SK-N-SH (cell line): ENCODE results near the gene SAXO1. TPM values are rescaled to one million over a fixed set of nuclear protein-coding genes. Genes with fewer than 3 reads are reported as not detected.

Source experiments
- CTCF ChIA-PET: fragments of 300-600, 350-600 bp; formaldehyde crosslinking; extraction: SDS; loops from one replicate; lab custom pipeline; 2021; lab: Yijun Ruan, JAX
- POLR2A ChIA-PET: fragments of 350-600 bp; sonication (Branson Sonifier 250); formaldehyde crosslinking; extraction: SDS; loops from one replicate; lab custom pipeline; 2020; ENCODE audit warnings: antibody characterized with exemption, inconsistent platforms; lab: Yijun Ruan, JAX
- DNase-seq: peaks from one replicate; pipeline ENCODE4 v3.0.0; 2012
- H2AFZ ChIP-seq: fragments of 200-600 bp; sonication (generic); 2 replicates; pipeline ENCODE4 v1.8.1; 2016; ENCODE audit warnings: antibody characterized with exemption, mild to moderate bottlenecking, low read depth
- H3F3A ChIP-seq: fragments of 200-600 bp; sonication (generic); replicated peaks from 2 replicates; pipeline ENCODE3; 2016; ENCODE audit warnings: antibody characterized with exemption, mild to moderate bottlenecking; ENCODE audit not compliant: insufficient read depth
- H3K27ac ChIP-seq, 2 experiments: fragments of 200-500 bp in 1 of 2; fragments of 200-600 bp in 1 of 2; sonication (Bioruptor generic) in 1 of 2; sonication (generic), shearing (Covaris generic) in 1 of 2; 2 replicates each; pipeline versions ENCODE4 v1.5.1 to v1.6.1; 2014 to 2016; ENCODE audit warnings: low read depth in 2 of 2, inconsistent platforms in 1 of 2, low read length in 1 of 2, mild to moderate bottlenecking in 1 of 2, mixed read lengths in 1 of 2
- H3K27me3 ChIP-seq: fragments of 200-600 bp; sonication (generic), shearing (Covaris generic); 2 replicates; pipeline ENCODE4 v1.6.1; 2016; ENCODE audit warnings: mixed run types; ENCODE audit not compliant: insufficient read depth
- H3K36me3 ChIP-seq, 2 experiments: fragments of 200-500 bp in 1 of 2; fragments of 200-600 bp in 1 of 2; sonication (Bioruptor generic) in 1 of 2; sonication (generic) in 1 of 2; replicated peaks in 1 of 2; 2 replicates each; pipeline versions ENCODE3 to v1.5.1; 2014 to 2016; ENCODE audit warnings: low read length in 1 of 2, mild to moderate bottlenecking in 1 of 2; ENCODE audit not compliant: insufficient read depth in 2 of 2, control insufficient read depth in 1 of 2
- H3K4me1 ChIP-seq, 2 experiments: fragments of 200-500 bp in 1 of 2; fragments of 200-600 bp in 1 of 2; sonication (Bioruptor generic) in 1 of 2; sonication (generic), shearing (Covaris generic) in 1 of 2; 2 replicates each; pipeline versions ENCODE4 v1.5.1 to v1.6.1; 2014 to 2016; ENCODE audit warnings: low read depth in 1 of 2, low read length in 1 of 2, mixed run types in 1 of 2; ENCODE audit not compliant: insufficient read depth in 2 of 2, control insufficient read depth in 1 of 2
- H3K4me2 ChIP-seq: fragments of 200-600 bp; sonication (generic), shearing (Covaris generic); 2 replicates; pipeline ENCODE4 v1.6.1; 2017; ENCODE audit warnings: mixed run types
- H3K4me3 ChIP-seq, 2 experiments: fragments of 200-500 bp in 1 of 2; fragments of 200-600 bp in 1 of 2; sonication (Bioruptor generic) in 1 of 2; sonication (generic), shearing (Covaris generic) in 1 of 2; 2 replicates each; pipeline versions ENCODE4 v1.5.1 to v1.8.1; 2014 to 2016; ENCODE audit warnings: low read depth in 2 of 2, inconsistent platforms in 1 of 2, low read length in 1 of 2, mild to moderate bottlenecking in 1 of 2, mixed read lengths in 1 of 2, moderate library complexity in 1 of 2
- H3K79me2 ChIP-seq: fragments of 200-600 bp; sonication (generic); 2 replicates; pipeline ENCODE4 v1.8.1; 2017; ENCODE audit warnings: mild to moderate bottlenecking; ENCODE audit not compliant: insufficient read depth
- H3K9ac ChIP-seq: fragments of 200-600 bp; sonication (generic); 2 replicates; pipeline ENCODE4 v1.6.1; 2017; ENCODE audit warnings: mixed run types
- H3K9me2 ChIP-seq: fragments of 200-600 bp; sonication (generic); 2 replicates; pipeline ENCODE4 v1.6.1; 2017; ENCODE audit warnings: mixed run types
- H3K9me3 ChIP-seq: fragments of 200-600 bp; sonication (generic); 2 replicates; pipeline ENCODE4 v1.6.1; 2017; ENCODE audit warnings: mixed run types, mild to moderate bottlenecking, moderate library complexity
- H4K20me1 ChIP-seq: fragments of 200-600 bp; sonication (generic); 2 replicates; pipeline ENCODE4 v1.6.1; 2017; ENCODE audit warnings: mild to moderate bottlenecking, mixed run types; ENCODE audit not compliant: insufficient read depth
- ELF1 ChIP-seq: IDR thresholded peaks from 2 replicates; pipeline ENCODE4 v1.4.0; 2012
- EP300 ChIP-seq, 2 experiments: IDR thresholded peaks; 2 replicates each; pipeline versions ENCODE4 v1.4.0 to v1.6.1; 2012; ENCODE audit warnings: borderline replicate concordance in 1 of 2, low read depth in 1 of 2, low read length in 1 of 2
- GABPA ChIP-seq: IDR thresholded peaks from 2 replicates; pipeline ENCODE4 v1.4.0; 2012; ENCODE audit warnings: low read depth, mild to moderate bottlenecking
- GATA2 ChIP-seq: sonication (generic); formaldehyde crosslinking; IDR thresholded peaks from 2 replicates; pipeline ENCODE4 v1.5.0; 2020; ENCODE audit warnings: mild to moderate bottlenecking, missing genetic modification reagents
- NRF1 ChIP-seq: IDR thresholded peaks from 2 replicates; pipeline ENCODE4 v1.6.1; 2012; ENCODE audit warnings: low read depth, mild to moderate bottlenecking, low read length
- POLR2AphosphoS5 ChIP-seq: IDR thresholded peaks from 2 replicates; pipeline ENCODE4 v1.6.1; 2012; ENCODE audit warnings: low read depth, low read length
- RAD21 ChIP-seq: IDR thresholded peaks from 2 replicates; pipeline ENCODE4 v1.6.1; 2012; ENCODE audit warnings: mild to moderate bottlenecking, low read length
- RFX5 ChIP-seq: IDR thresholded peaks from 2 replicates; pipeline ENCODE4 v1.6.1; 2012; ENCODE audit warnings: mild to moderate bottlenecking, improper control_type of control experiment, low read length
- SMC3 ChIP-seq: IDR thresholded peaks from 2 replicates; pipeline ENCODE4 v1.6.1; 2012; ENCODE audit warnings: low read depth, low read length, improper control_type of control experiment
- WGBS: methylation state at CpG from one replicate; pipeline ENCODE4 v1.1.6; 2017; ENCODE audit warnings: low lambda C conversion rate; 5-methylcytosine and 5-hydroxymethylcytosine counted together
- polyA plus RNA-seq, 3 experiments: library from polyadenylated mRNA; depleted of rRNA; stranded (reverse); fragments of >200 nt; gene quantifications; 2 replicates each; pipeline ENCODE4 v1.2.3, GENCODE V29; 2012
- TF ChIP-seq, protein P1 (sequence below): IDR thresholded peaks from 2 replicates; pipeline ENCODE4; 2012
- TF ChIP-seq, protein P2 (sequence below): fragments of 150-350 bp; IDR thresholded peaks from 2 replicates; pipeline ENCODE4 v1.6.1; 2016; ENCODE audit warnings: mild to moderate bottlenecking, low read depth, low read length
- TF ChIP-seq, protein P3 (sequence below): IDR thresholded peaks from 2 replicates; pipeline ENCODE4 v1.6.1; 2012; ENCODE audit warnings: mild to moderate bottlenecking, low read depth, low read length, moderate library complexity

The SAXO1 gene
- polyA plus RNA-seq, 1 of the 3 experiments (the other 2 are of a cell fraction), result 0.03 TPM

DNA sequence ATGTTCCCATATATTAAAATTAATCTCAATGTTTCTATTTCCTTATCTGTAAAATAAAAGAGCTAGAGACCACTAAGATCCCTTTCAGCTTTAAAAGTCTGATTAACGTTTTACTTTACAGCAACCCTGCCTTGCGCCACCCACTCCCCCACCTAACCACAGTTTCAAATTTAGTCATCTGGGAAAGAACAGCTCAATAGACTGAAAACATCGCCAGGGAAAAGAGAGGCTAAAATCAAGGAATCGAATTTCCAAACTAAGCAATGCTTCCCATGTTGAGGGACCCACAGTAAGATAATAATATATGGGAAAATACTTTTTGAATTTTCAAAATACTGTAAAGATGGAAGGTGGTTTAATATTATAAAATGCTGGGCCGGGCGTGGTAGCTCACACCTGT is 6.6 kb downstream of the SAXO1 start (continued):
- TF ChIP-seq RAD21 (no peak), ELF1 (no peak), NRF1 (no peak), GABPA (no peak), GATA2 (no peak)
- TF ChIP-seq, protein P1, sequence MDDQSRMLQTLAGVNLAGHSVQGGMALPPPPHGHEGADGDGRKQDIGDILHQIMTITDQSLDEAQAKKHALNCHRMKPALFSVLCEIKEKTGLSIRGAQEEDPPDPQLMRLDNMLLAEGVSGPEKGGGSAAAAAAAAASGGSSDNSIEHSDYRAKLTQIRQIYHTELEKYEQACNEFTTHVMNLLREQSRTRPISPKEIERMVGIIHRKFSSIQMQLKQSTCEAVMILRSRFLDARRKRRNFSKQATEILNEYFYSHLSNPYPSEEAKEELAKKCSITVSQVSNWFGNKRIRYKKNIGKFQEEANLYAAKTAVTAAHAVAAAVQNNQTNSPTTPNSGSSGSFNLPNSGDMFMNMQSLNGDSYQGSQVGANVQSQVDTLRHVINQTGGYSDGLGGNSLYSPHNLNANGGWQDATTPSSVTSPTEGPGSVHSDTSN, result no peak

GRCh38 chr9:19023078-19023477 is 9.9 kb downstream of the SAXO1 start:
- no peak overlapping the region for H2AFZ ChIP-seq
- no peaks in the 10 kb centered on the region for H3K9me3 ChIP-seq
- no peaks in the 10 kb centered on the region for H4K20me1 ChIP-seq
- H3K9me2 ChIP-seq, result no peaks in the 10 kb centered on the region
- H3K4me1 ChIP-seq, result no peaks in the 10 kb centered on the region; a peak in 1 of 4 replicates
- no peak overlapping the region for H3K9ac ChIP-seq
- H3F3A ChIP-seq, result no peaks in the 10 kb centered on the region
- TF ChIP-seq, protein P2, sequence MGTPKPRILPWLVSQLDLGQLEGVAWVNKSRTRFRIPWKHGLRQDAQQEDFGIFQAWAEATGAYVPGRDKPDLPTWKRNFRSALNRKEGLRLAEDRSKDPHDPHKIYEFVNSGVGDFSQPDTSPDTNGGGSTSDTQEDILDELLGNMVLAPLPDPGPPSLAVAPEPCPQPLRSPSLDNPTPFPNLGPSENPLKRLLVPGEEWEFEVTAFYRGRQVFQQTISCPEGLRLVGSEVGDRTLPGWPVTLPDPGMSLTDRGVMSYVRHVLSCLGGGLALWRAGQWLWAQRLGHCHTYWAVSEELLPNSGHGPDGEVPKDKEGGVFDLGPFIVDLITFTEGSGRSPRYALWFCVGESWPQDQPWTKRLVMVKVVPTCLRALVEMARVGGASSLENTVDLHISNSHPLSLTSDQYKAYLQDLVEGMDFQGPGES, result no peak
- no peak for TF ChIP-seq EP300 (IDR thresholded peaks at IDR 0.05; ENCODE audit: borderline replicate concordance in 1 of 2, low read depth in 1 of 2, low read length in 1 of 2)
- no peak for TF ChIP-seq GATA2
- TF ChIP-seq RFX5, result no peak
- no peak for TF ChIP-seq POLR2AphosphoS5
- TF ChIP-seq SMC3, result no peak
- TF ChIP-seq, protein P3, sequence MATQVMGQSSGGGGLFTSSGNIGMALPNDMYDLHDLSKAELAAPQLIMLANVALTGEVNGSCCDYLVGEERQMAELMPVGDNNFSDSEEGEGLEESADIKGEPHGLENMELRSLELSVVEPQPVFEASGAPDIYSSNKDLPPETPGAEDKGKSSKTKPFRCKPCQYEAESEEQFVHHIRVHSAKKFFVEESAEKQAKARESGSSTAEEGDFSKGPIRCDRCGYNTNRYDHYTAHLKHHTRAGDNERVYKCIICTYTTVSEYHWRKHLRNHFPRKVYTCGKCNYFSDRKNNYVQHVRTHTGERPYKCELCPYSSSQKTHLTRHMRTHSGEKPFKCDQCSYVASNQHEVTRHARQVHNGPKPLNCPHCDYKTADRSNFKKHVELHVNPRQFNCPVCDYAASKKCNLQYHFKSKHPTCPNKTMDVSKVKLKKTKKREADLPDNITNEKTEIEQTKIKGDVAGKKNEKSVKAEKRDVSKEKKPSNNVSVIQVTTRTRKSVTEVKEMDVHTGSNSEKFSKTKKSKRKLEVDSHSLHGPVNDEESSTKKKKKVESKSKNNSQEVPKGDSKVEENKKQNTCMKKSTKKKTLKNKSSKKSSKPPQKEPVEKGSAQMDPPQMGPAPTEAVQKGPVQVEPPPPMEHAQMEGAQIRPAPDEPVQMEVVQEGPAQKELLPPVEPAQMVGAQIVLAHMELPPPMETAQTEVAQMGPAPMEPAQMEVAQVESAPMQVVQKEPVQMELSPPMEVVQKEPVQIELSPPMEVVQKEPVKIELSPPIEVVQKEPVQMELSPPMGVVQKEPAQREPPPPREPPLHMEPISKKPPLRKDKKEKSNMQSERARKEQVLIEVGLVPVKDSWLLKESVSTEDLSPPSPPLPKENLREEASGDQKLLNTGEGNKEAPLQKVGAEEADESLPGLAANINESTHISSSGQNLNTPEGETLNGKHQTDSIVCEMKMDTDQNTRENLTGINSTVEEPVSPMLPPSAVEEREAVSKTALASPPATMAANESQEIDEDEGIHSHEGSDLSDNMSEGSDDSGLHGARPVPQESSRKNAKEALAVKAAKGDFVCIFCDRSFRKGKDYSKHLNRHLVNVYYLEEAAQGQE, result no peak
- TF ChIP-seq, protein P1, result no peak
- no peak overlapping the region for H3K4me3 ChIP-seq
- H3K36me3 ChIP-seq, result no peaks in the 10 kb centered on the region
- POLR2A ChIA-PET, result no interaction called here
- CTCF ChIA-PET, result interaction anchor here (6.9 kb wide), 1 partner anchor 768 kb away, joined by 110 read pairs; no protein-coding TSS in a partner anchor
- no peak overlapping the region for H3K27ac ChIP-seq
- DNase-seq, result no peak
- no peaks in the 10 kb centered on the region for H3K27me3 ChIP-seq
- WGBS, result 59% methylated on average over 5 of the region's 5 CpGs
- no peaks in the 10 kb centered on the region for H3K79me2 ChIP-seq
- no peak overlapping the region for H3K4me2 ChIP-seq
